NCI-H524 (cell line): ENCODE measurements around the gene GSTM4.

Experiments
- DNase-seq, 2 experiments: peaks; one replicate each; lab custom pipeline; 2025; lab: John Stamatoyannopoulos, UW

The GSTM4 gene

GRCh38 chr1:109655615-109656519, at the start of gene GSTM4:
Gene GSTM4, plus strand, starts transcription at chr1:109656099. Its CDS starts 291 bp downstream, at chr1:109656390.
- peak; percentile 5 to 55 for DNase-seq

- DNase-seq = no peak
Observed at GRCh38 chr1:109609881-109610280, 46.0 kb upstream of the GSTM4 start.

- no peak for DNase-seq
Observed at GRCh38 chr1:109610609-109611307, 45.1 kb upstream of the GSTM4 start.

GRCh38 chr1:109611308-109611990, 44.5 kb upstream of the GSTM4 start:
- no peak for DNase-seq

GRCh38 chr1:109613361-109614147, 42.3 kb upstream of the GSTM4 start:
- no peak for DNase-seq

- no peak for DNase-seq
Observed at GRCh38 chr1:109615879-109616278, 40.0 kb upstream of the GSTM4 start.

- no peak for DNase-seq
Observed at GRCh38 chr1:109616391-109616790, 39.5 kb upstream of the GSTM4 start.

GRCh38 chr1:109617291-109617801, 38.6 kb upstream of the GSTM4 start:
- DNase-seq = no peak

- DNase-seq = peak; percentile 14 to 25
Observed at GRCh38 chr1:109618661-109619575, 37.0 kb upstream of the GSTM4 start.

- DNase-seq = peak; percentile 32 to 70
Observed at GRCh38 chr1:109619576-109620400, 36.1 kb upstream of the GSTM4 start, which contains the start of the genes AMPD2 and GNAT2. Gene AMPD2, plus strand, starts transcription at chr1:109619837. Its CDS starts 1,339 bp downstream, at chr1:109621176. Gene GNAT2, minus strand, starts transcription at chr1:109619616. Its CDS starts 6,746 bp downstream, at chr1:109612870.

- DNase-seq = peak in 1 of 2 experiments; percentile 55
Observed at GRCh38 chr1:109620401-109620791, 35.5 kb upstream of the GSTM4 start.

- peak; percentile 92 to 93 for DNase-seq
Observed at GRCh38 chr1:109620841-109621286, 35.0 kb upstream of the GSTM4 start.

- DNase-seq = no peak
Observed at GRCh38 chr1:109621379-109622136, 34.3 kb upstream of the GSTM4 start.

- no peak for DNase-seq
Observed at GRCh38 chr1:109622137-109622892, 33.6 kb upstream of the GSTM4 start.

- no peak for DNase-seq
Observed at GRCh38 chr1:109622895-109623294, 33.0 kb upstream of the GSTM4 start.

- no peak for DNase-seq
Observed at GRCh38 chr1:109623601-109624161, 32.2 kb upstream of the GSTM4 start.
